ENCODE measurements around the gene MAD2L2.

MAD2L2 gene

GRCh38 chr1:11681071-11681771, at the start of gene MAD2L2:
Gene MAD2L2, minus strand, starts transcription at chr1:11681148. Its CDS starts 547 bp downstream, at chr1:11680601.
- peak within 1 kb of the TSS; percentile 88 for H3K4me3 ChIP-seq (replicated peaks; ENCODE audit: low read depth, low read length)
- H3K27me3 ChIP-seq (replicated peaks; ENCODE audit: control insufficient read depth, insufficient read depth, low read length): no peaks in the 10 kb centered on the region
- H3K36me3 ChIP-seq (ENCODE audit: control insufficient read depth, insufficient read depth, low read length): peaks cover 2% of the 10 kb centered on the region
- peak; percentile 87 for DNase-seq (ENCODE audit: extremely low read depth, insufficient read length)
- TF ChIP-seq, protein P1, sequence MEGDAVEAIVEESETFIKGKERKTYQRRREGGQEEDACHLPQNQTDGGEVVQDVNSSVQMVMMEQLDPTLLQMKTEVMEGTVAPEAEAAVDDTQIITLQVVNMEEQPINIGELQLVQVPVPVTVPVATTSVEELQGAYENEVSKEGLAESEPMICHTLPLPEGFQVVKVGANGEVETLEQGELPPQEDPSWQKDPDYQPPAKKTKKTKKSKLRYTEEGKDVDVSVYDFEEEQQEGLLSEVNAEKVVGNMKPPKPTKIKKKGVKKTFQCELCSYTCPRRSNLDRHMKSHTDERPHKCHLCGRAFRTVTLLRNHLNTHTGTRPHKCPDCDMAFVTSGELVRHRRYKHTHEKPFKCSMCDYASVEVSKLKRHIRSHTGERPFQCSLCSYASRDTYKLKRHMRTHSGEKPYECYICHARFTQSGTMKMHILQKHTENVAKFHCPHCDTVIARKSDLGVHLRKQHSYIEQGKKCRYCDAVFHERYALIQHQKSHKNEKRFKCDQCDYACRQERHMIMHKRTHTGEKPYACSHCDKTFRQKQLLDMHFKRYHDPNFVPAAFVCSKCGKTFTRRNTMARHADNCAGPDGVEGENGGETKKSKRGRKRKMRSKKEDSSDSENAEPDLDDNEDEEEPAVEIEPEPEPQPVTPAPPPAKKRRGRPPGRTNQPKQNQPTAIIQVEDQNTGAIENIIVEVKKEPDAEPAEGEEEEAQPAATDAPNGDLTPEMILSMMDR (IDR thresholded peaks at IDR 0.05; ENCODE audit: insufficient read depth, low read length, poor library complexity, severe bottlenecking): no peak

GRCh38 chr1:11730429-11730891, 49.5 kb upstream of the MAD2L2 start:
- H3K4me3 ChIP-seq (replicated peaks; ENCODE audit: low read depth, low read length): no peak overlapping the region
- TF ChIP-seq, protein P1 (IDR thresholded peaks at IDR 0.05; ENCODE audit: insufficient read depth, low read length, poor library complexity, severe bottlenecking): no peak
- no peaks in the 10 kb centered on the region for H3K36me3 ChIP-seq (ENCODE audit: control insufficient read depth, insufficient read depth, low read length)
- H3K27me3 ChIP-seq (replicated peaks; ENCODE audit: control insufficient read depth, insufficient read depth, low read length): no peaks in the 10 kb centered on the region
- DNase-seq (ENCODE audit: extremely low read depth, insufficient read length): no peak

GRCh38 chr1:11729498-11730428, 48.8 kb upstream of the MAD2L2 start:
- no peak for DNase-seq (ENCODE audit: extremely low read depth, insufficient read length)
- TF ChIP-seq, protein P1 (IDR thresholded peaks at IDR 0.05; ENCODE audit: insufficient read depth, low read length, poor library complexity, severe bottlenecking): no peak
- Histone ChIP-seq H3K27me3 (replicated peaks; ENCODE audit: control insufficient read depth, insufficient read depth, low read length) (no peaks in the 10 kb centered on the region), H3K36me3 (ENCODE audit: control insufficient read depth, insufficient read depth, low read length) (no peaks in the 10 kb centered on the region), H3K4me3 (replicated peaks; ENCODE audit: low read depth, low read length) (no peak overlapping the region)

DNA sequence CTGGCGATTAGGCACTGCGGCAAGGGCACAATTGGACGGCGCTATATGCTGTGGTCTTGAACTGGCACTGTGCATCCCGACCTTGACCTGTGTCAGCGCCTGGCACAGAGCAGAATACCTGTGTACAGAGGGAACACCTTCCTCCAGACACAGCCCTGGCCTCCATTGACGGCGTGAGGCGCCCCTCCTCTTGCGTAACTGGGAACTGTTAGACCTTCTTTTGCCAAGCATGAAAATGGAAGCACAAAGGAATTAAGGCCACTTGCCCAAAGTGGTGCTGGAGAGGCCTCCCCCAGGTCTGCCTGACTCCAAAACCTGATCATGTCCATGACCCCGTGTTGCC, 48.2 kb upstream of the MAD2L2 start:
- no peak overlapping the region for H3K4me3 ChIP-seq (replicated peaks; ENCODE audit: low read depth, low read length)
- no peaks in the 10 kb centered on the region for H3K27me3 ChIP-seq (replicated peaks; ENCODE audit: control insufficient read depth, insufficient read depth, low read length)
- DNase-seq (ENCODE audit: extremely low read depth, insufficient read length): no peak
- no peaks in the 10 kb centered on the region for H3K36me3 ChIP-seq (ENCODE audit: control insufficient read depth, insufficient read depth, low read length)
- TF ChIP-seq, protein P1 (IDR thresholded peaks at IDR 0.05; ENCODE audit: insufficient read depth, low read length, poor library complexity, severe bottlenecking): no peak

- no peak for DNase-seq (ENCODE audit: extremely low read depth, insufficient read length)
- H3K36me3 ChIP-seq (ENCODE audit: control insufficient read depth, insufficient read depth, low read length): no peaks in the 10 kb centered on the region
- TF ChIP-seq, protein P1 (IDR thresholded peaks at IDR 0.05; ENCODE audit: insufficient read depth, low read length, poor library complexity, severe bottlenecking): no peak
- no peak overlapping the region for H3K4me3 ChIP-seq (replicated peaks; ENCODE audit: low read depth, low read length)
- no peaks in the 10 kb centered on the region for H3K27me3 ChIP-seq (replicated peaks; ENCODE audit: control insufficient read depth, insufficient read depth, low read length)
Measured at GRCh38 chr1:11728126-11728806, 47.3 kb upstream of the MAD2L2 start.

Measured in GM06990 (cell line).